HL-60/S4 (cell line): ENCODE measurements around the gene SCN1A.
"Not testable (repeated sequence)": the region's sequence is repeated elsewhere in the genome, so short reads cannot be mapped to it uniquely, and the experiment has no call there.

Source experiments
- in situ Hi-C: fragments of 300-500 bp; cut with MboI; formaldehyde crosslinking; loops from 2 replicates; pipeline ENCODE4 v1.14.3; 2022; ENCODE audit warnings: low sequenced_read_pairs

Gene SCN1A

GRCh38 chr2:165990846-165991245, 137.0 kb downstream of the SCN1A start:
- in situ Hi-C loops: no loop called here

GRCh38 chr2:165989851-165990250, 138.0 kb downstream of the SCN1A start:
- in situ Hi-C loops: no loop called here

GRCh38 chr2:165985120-165985519, 142.7 kb downstream of the SCN1A start:
- in situ Hi-C loops: no loop called here

DNA sequence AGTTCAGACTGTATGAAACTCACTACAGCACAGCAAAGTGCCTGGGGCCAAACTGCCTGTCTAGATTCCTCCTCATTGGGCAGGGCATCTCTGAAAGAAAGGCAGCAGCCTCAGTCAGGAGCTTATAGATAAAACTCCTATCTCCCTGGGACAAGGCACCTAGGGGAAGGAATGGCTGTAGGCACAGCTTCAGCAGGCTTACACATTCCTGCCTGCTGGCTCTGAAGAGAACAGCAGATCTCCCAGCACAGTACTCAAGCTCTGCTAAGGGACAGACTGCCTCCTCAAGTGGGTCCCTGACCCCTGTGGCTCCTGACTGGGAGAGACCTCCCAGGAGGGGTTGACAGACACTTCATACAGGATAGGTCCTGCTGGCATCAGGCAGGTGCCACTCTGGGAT, 155.7 kb downstream of the SCN1A start:
- in situ Hi-C loops: not testable (repeated sequence)

DNA sequence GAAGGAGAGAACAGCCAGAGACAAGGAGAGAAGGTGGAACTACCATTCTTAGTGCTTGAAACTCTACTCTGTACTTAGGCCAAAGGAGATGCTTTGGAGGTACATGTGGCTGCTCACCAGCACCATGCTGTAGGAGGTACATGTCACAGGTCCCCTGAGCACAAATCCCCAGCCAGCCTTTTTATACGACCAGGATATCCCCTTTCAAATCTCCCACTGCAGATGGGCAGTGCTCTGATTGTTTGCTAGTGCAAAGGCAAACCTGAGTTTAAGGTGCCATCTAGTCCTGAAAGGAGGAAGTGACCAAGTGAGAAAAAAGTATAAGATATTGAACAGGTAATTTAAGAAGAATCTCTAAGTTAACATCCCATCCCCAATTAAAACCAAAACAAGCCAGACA, 157.2 kb downstream of the SCN1A start:
- in situ Hi-C loops: no loop called here

- in situ Hi-C loops: no loop called here
These were observed 158.6 kb downstream of the SCN1A start for GRCh38 chr2:165969227-165969626.

- in situ Hi-C loops: no loop called here
These were observed 160.1 kb downstream of the SCN1A start for GRCh38 chr2:165967746-165968145.

DNA sequence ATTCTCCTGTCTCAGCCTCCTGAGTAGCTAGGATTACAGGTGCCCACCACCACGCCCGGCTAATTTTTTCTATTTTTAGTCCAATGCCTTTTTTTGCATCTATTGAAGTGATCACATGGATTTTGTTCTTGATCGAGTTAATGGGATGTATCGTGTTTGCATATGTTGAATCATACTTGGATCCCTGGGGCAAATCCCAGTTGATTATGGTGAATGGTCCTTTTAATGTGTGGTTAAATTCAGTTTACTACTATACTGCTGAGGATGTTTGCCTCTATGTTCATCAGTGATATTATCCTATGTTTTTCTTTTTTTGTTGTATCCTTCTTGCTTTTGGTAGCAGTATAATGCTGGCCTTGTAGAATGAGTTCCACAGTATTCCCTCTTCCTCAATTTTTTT, 166.0 kb downstream of the SCN1A start:
- in situ Hi-C loops: no loop called here

- in situ Hi-C loops: no loop called here
These were observed 168.4 kb downstream of the SCN1A start for GRCh38 chr2:165959371-165959770.

- in situ Hi-C loops: no loop called here
These were observed 169.4 kb downstream of the SCN1A start for GRCh38 chr2:165958313-165958960.

- in situ Hi-C loops: no loop called here
These were observed 170.7 kb downstream of the SCN1A start for GRCh38 chr2:165957030-165957675.

DNA sequence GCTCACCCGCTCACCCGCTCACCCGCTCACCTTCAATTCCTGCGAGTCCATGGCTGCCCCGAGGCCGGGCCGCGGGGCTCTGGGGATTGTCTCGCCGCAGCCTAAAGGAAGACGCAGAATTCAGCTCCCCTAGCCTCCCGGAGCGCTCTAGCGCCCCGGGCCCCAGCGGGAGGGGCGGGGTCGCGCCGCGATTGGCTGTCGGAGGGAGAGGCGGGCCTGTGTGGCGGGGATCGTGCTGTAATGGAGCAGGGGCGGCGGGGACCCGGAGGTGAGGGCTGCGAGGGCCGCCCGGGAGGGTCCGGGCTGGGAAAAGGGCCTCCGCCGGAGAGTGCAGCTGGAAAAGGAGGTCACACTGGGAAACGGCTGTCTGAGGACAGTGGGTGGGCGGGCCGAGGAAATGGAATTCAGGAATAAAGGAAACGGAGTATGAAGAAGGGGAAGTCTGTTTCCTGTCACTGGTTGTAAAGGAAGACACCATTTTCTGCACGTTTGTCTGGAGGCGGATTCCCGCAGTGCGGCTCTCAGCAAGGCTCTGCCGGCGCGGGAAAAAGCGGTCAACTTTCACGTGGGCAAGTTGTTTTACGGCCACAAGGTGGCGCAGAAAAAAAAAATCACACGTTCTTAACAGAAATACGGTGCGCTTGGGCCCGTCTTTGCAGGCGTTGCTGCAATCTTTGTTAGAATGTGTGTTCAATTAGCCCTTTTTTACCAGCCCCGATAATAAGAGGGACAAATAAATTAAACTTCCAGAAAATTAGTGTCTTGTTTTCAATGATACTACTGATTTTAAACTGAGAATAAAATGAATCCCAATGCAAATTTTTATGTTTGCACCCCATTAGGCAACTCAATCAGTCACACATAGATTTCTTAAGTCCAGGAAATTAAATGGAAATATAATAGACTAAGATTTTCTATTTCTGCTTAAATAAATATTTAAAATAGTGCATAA, 173.9 kb downstream of the SCN1A start, which contains the start of gene TTC21B:
Gene TTC21B, minus strand, starts transcription at position 122 of the 952 bp plus-strand sequence. Its CDS starts 71 bp downstream, at position 51.
- in situ Hi-C loops: no loop called here

GRCh38 chr2:165953306-165953654, 174.5 kb downstream of the SCN1A start:
- in situ Hi-C loops: no loop called here

DNA sequence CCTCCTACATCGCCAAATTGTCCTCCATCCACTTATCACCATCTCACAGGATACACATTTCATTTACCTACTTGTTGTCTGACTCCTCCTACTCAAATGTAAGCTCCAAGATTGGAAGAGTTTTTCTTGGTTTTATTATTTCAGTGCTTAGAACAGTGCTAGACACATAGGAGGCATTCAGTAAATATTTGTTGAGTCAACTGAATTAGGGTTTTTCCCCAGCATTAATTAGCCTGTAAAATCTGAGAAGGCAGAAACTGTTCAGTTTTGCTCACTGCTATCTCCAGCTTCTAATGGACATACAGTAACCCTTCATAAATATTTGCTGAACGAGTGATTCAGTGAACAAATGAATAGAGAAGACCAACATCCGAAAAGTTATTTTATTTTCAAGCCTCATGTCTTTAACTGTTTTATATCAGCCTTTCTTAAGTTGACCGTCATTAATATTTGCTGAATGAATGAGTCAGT, 175.0 kb downstream of the SCN1A start:
- in situ Hi-C loops: no loop called here

DNA sequence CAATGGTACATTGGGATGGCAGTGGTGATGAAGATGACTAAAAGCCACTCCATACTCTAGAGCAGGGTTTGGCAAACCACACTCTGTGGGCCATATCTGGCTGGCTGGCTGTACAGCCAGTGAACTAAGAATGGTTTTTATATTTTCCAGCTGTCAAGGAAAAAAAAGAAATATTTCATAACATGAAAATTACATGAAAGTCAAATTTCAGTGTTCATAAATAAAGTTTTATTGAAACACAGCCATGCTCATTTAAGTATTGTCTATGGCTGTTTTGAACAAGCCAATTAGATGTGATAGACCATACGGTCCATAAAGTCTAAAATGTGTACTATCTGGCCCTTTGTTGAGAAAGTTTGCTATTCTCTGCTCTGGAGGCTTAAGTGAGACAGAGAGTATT, 175.7 kb downstream of the SCN1A start:
- in situ Hi-C loops: no loop called here

DNA sequence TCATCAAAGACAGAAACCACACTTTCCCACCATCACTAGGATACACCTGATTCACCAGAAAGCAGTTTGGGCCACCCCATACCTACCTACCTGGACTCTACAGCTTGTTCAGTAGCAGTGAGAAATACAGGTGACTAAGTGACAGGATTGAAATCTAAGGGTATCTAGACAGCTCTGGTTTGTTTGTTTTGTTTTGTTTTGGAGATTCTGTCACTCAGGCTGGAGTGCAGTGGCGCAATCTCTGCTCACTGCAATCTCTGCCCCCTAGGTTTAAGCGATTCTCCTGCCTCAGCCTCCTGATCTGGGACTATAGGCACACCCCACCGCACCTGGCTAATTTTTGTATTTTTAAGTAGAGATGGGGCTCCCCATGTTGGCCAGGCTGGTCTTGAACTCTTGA, 177.4 kb downstream of the SCN1A start:
- in situ Hi-C loops: no loop called here

GRCh38 chr2:165941827-165942226, 186.0 kb downstream of the SCN1A start:
- in situ Hi-C loops: no loop called here

DNA sequence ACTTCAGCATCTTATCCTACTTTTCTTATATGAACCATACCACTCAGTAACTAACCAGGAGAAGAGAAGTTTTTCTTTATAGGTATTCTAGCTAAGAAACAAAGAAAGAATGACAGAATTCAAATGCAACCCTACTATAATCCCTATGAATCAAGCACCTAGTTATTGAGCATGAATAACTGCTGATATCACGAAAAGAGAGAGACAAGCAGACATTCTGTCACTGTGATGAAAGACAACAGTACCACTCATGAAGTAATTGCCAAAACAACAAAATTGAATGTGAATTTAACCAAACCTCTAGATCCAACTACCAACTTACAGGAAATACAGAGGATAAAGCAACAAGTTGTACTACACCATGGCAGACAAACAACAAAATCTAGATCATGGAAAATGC, 189.6 kb downstream of the SCN1A start:
- in situ Hi-C loops: no loop called here
